ENCODE measurements around the gene IRGQ.

- TF ChIP-seq CTCF (IDR thresholded peaks at IDR 0.05) (no peak), ZFX (IDR thresholded peaks at IDR 0.05; ENCODE audit: borderline replicate concordance) (no peak)
These were observed 332 bp downstream of the IRGQ start for GRCh38 chr19:43595605-43595998.
